ENCODE results near the gene TTC9B.
A peak's percentile ranks its signal among the peaks of the same experiment; 100 is the strongest.

Gene TTC9B

GRCh38 chr19:40240332-40240731 is 22.1 kb upstream of the TTC9B start:
- Mint-ChIP-seq H3K27me3 (no peaks in the 10 kb centered on the region), H3K4me3 (no peak overlapping the region), H3K27ac (no peak overlapping the region), H3K9me3 (no peaks in the 10 kb centered on the region), H3K4me1 (no peaks in the 10 kb centered on the region)
- no peak for DNase-seq
- ATAC-seq = no peak

- Mint-ChIP-seq H3K4me1 (no peaks in the 10 kb centered on the region), H3K9me3 (no peaks in the 10 kb centered on the region), H3K4me3 (no peak overlapping the region), H3K27me3 (no peaks in the 10 kb centered on the region), H3K27ac (no peak overlapping the region)
- ATAC-seq (no peak), DNase-seq (no peak)
Observed at GRCh38 chr19:40239415-40240226, 21.4 kb upstream of the TTC9B start.

GRCh38 chr19:40238775-40239174 is 20.6 kb upstream of the TTC9B start:
- Mint-ChIP-seq H3K9me3 (no peaks in the 10 kb centered on the region), H3K27ac (no peak overlapping the region)

GRCh38 chr19:40237791-40238190 is 19.6 kb upstream of the TTC9B start:
- Mint-ChIP-seq H3K4me1 (no peaks in the 10 kb centered on the region), H3K27ac (no peak overlapping the region), H3K9me3 (no peaks in the 10 kb centered on the region), H3K4me3 (no peak overlapping the region), H3K27me3 (no peaks in the 10 kb centered on the region)
- no peak for DNase-seq
- ATAC-seq = no peak

More at GRCh38 chr19:40238775-40239174, 20.6 kb upstream of the TTC9B start:
- Mint-ChIP-seq H3K27me3 (no peaks in the 10 kb centered on the region), H3K4me1 (no peaks in the 10 kb centered on the region), H3K4me3 (no peak overlapping the region)
- ATAC-seq = no peak
- no peak for DNase-seq

GRCh38 chr19:40236366-40236765 is 18.2 kb upstream of the TTC9B start:
- no peaks in the 10 kb centered on the region for H3K27me3 Mint-ChIP-seq
- DNase-seq (no peak), ATAC-seq (no peak)
- H3K4me1 Mint-ChIP-seq = no peaks in the 10 kb centered on the region
- no peaks in the 10 kb centered on the region for H3K9me3 Mint-ChIP-seq
- H3K4me3 Mint-ChIP-seq = no peak overlapping the region
- H3K27ac Mint-ChIP-seq = no peak overlapping the region

- no peak overlapping the region for H3K4me3 Mint-ChIP-seq
- ATAC-seq (no peak), DNase-seq (no peak)
- H3K9me3 Mint-ChIP-seq = no peaks in the 10 kb centered on the region
- no peak overlapping the region for H3K27ac Mint-ChIP-seq
- no peaks in the 10 kb centered on the region for H3K27me3 Mint-ChIP-seq
- peaks cover 1% of the 10 kb centered on the region for H3K4me1 Mint-ChIP-seq
Observed at GRCh38 chr19:40236026-40236355, 17.8 kb upstream of the TTC9B start.

GRCh38 chr19:40235238-40236025 is 17.2 kb upstream of the TTC9B start:
- H3K27ac Mint-ChIP-seq = no peak overlapping the region
- DNase-seq (no peak), ATAC-seq (no peak)
- peaks cover 7% of the 10 kb centered on the region for H3K4me1 Mint-ChIP-seq
- no peaks in the 10 kb centered on the region for H3K9me3 Mint-ChIP-seq
- no peaks in the 10 kb centered on the region for H3K27me3 Mint-ChIP-seq
- no peak overlapping the region for H3K4me3 Mint-ChIP-seq

- ATAC-seq (no peak), DNase-seq (no peak)
- Mint-ChIP-seq H3K4me1 (peaks cover 15% of the 10 kb centered on the region), H3K27ac (peak overlapping the region in 1 of 2 donors; percentile 74), H3K9me3 (no peaks in the 10 kb centered on the region), H3K27me3 (no peaks in the 10 kb centered on the region), H3K4me3 (no peak overlapping the region)
Observed at GRCh38 chr19:40234429-40235237, 16.4 kb upstream of the TTC9B start.

- peaks cover 22% of the 10 kb centered on the region for H3K4me1 Mint-ChIP-seq
- H3K9me3 Mint-ChIP-seq = no peaks in the 10 kb centered on the region
- H3K4me3 Mint-ChIP-seq = no peak overlapping the region
- no peaks in the 10 kb centered on the region for H3K27me3 Mint-ChIP-seq
- peak overlapping the region in 1 of 2 donors; percentile 94 for H3K27ac Mint-ChIP-seq
- DNase-seq = no peak
- ATAC-seq = no peak
Observed at GRCh38 chr19:40233811-40234389, 15.7 kb upstream of the TTC9B start.

- peaks cover 24% of the 10 kb centered on the region for H3K4me1 Mint-ChIP-seq
- no peaks in the 10 kb centered on the region for H3K9me3 Mint-ChIP-seq
- peak; percentile 14 for ATAC-seq
- H3K4me3 Mint-ChIP-seq = no peak overlapping the region
- no peak for DNase-seq
- H3K27me3 Mint-ChIP-seq = peaks cover 4% of the 10 kb centered on the region
- H3K27ac Mint-ChIP-seq = no peak overlapping the region
Observed at GRCh38 chr19:40232949-40233810, 15.0 kb upstream of the TTC9B start.

GRCh38 chr19:40232479-40232878 is 14.3 kb upstream of the TTC9B start:
- no peak overlapping the region for H3K27ac Mint-ChIP-seq
- DNase-seq (no peak), ATAC-seq (peak; percentile 15)
- H3K27me3 Mint-ChIP-seq = peaks cover 11% of the 10 kb centered on the region
- peaks cover 24% of the 10 kb centered on the region for H3K4me1 Mint-ChIP-seq
- no peak overlapping the region for H3K4me3 Mint-ChIP-seq
- H3K9me3 Mint-ChIP-seq = no peaks in the 10 kb centered on the region

- H3K27ac Mint-ChIP-seq = no peak overlapping the region
- H3K4me3 Mint-ChIP-seq = no peak overlapping the region
- no peak for ATAC-seq
- no peaks in the 10 kb centered on the region for H3K9me3 Mint-ChIP-seq
- peaks cover 18% of the 10 kb centered on the region for H3K27me3 Mint-ChIP-seq
- no peak for DNase-seq
- peaks cover 27% of the 10 kb centered on the region for H3K4me1 Mint-ChIP-seq
Observed at GRCh38 chr19:40231544-40232424, 13.6 kb upstream of the TTC9B start.

- peaks cover 25% of the 10 kb centered on the region for H3K27me3 Mint-ChIP-seq
- no peak overlapping the region for H3K4me3 Mint-ChIP-seq
- H3K4me1 Mint-ChIP-seq = peaks cover 34% of the 10 kb centered on the region
- no peak overlapping the region for H3K27ac Mint-ChIP-seq
- no peak for ATAC-seq
- DNase-seq = no peak
- H3K9me3 Mint-ChIP-seq = no peaks in the 10 kb centered on the region
Observed at GRCh38 chr19:40231057-40231456, 12.9 kb upstream of the TTC9B start.

- peaks cover 36% of the 10 kb centered on the region for H3K27me3 Mint-ChIP-seq
- H3K4me1 Mint-ChIP-seq = peaks cover 44% of the 10 kb centered on the region
- H3K9me3 Mint-ChIP-seq = no peaks in the 10 kb centered on the region
- no peak for ATAC-seq
- H3K27ac Mint-ChIP-seq = peak overlapping the region in 1 of 2 donors; percentile 27
- no peak for DNase-seq
- no peak overlapping the region for H3K4me3 Mint-ChIP-seq
Observed at GRCh38 chr19:40229926-40230417, 11.8 kb upstream of the TTC9B start.

All from stimulated activated naive CD8-positive, alpha-beta T cell treated with anti-CD3 and anti-CD28 coated beads, Interleukin-15, amount 100 ng/mL, for 72 hours (primary cell).